Skeletal muscle satellite cell (primary cell): ENCODE measurements around the gene NLRP8.
"Not testable (repeated sequence)": the region's sequence is repeated elsewhere in the genome, so short reads cannot be mapped to it uniquely, and the experiment has no call there.

Experiments used
- H3K27me3 ChIP-seq: 2 replicates; pipeline ENCODE4 v1.7.0; 2013; ENCODE audit warnings: low read length; ENCODE audit not compliant: control insufficient read depth, insufficient read depth
- H3K36me3 ChIP-seq: 2 replicates; pipeline ENCODE4 v1.7.0; 2013; ENCODE audit warnings: mild to moderate bottlenecking, control low read depth, low read length; ENCODE audit not compliant: insufficient read depth
- H3K4me1 ChIP-seq: 2 replicates; pipeline ENCODE4 v1.7.0; 2013; ENCODE audit warnings: low read length; ENCODE audit not compliant: control insufficient read depth, insufficient read depth
- H3K4me2 ChIP-seq: 2 replicates; pipeline ENCODE4 v1.7.0; 2013; ENCODE audit warnings: mild to moderate bottlenecking, low read length
- H3K4me3 ChIP-seq: 2 replicates; pipeline ENCODE4 v1.7.0; 2013; ENCODE audit warnings: low read length
- H3K9ac ChIP-seq: 2 replicates; pipeline ENCODE4 v1.7.0; 2013; ENCODE audit warnings: mild to moderate bottlenecking, low read depth, low read length, moderate library complexity
- H3K9me3 ChIP-seq: replicated peaks from 2 replicates; pipeline ENCODE4 v1.7.0; 2013; ENCODE audit warnings: mild to moderate bottlenecking, control low read depth, low read length

The NLRP8 gene

DNA sequence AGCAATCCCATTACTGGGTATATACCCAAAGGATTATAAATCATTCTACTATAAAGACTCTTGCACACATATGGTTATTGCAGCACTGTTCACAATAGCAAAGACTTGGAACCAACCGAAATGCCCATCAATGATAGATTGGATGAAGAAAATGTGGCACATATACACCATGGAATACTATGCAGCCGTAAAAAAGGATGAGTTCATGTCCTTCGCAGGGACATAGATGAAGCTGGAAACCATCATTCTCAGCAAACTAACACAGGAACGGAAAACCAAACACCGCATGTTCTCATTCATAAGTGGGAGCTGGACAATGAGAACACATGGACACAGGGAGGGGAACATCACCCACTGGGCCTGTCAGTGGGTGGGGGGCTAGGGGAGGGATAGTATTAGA is 18.4 kb upstream of the NLRP8 start:
- not testable (repeated sequence) for H3K4me1 ChIP-seq, H3K9ac ChIP-seq, H3K4me3 ChIP-seq, H3K4me2 ChIP-seq, H3K36me3 ChIP-seq, H3K27me3 ChIP-seq
- H3K9me3 ChIP-seq: peaks cover 12% of the 10 kb centered on the region

- peaks cover 23% of the 10 kb centered on the region for H3K9me3 ChIP-seq
- H3K4me1 ChIP-seq: no peaks in the 10 kb centered on the region
- no peaks in the 10 kb centered on the region for H3K27me3 ChIP-seq
- no peak overlapping the region for H3K4me3 ChIP-seq
- H3K36me3 ChIP-seq: no peaks in the 10 kb centered on the region
- H3K9ac ChIP-seq: no peak overlapping the region
- no peak overlapping the region for H3K4me2 ChIP-seq
These were observed 16.6 kb upstream of the NLRP8 start for GRCh38 chr19:55930996-55931515.

DNA sequence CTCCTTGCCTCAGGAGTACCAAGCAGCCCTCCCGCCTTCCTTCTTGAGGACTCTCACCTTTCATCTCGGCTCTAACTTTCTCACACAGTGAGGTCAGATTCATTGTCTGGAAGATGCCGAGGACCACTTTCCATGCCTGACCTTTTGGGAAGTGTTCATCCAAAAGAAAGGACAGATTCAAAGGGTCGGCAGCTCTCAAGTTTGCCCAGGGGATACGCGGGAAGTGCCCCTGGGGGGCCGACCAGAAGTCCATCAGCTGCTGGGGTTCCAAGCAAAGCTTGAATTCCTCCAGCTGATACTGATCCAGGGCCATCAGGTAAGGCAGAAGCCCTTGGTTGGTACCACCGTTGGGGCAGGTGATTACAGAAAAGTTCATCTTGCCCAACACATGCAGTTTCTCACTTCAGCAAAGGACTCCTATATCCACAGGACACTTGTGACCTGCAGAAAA is 15.7 kb upstream of the NLRP8 start, which contains the start of gene NLRP13:
Gene NLRP13, minus strand, starts transcription at position 401 of the 451 bp plus-strand sequence. Its CDS starts 25 bp downstream, at position 376.
- no peak within 1 kb of the TSS for H3K9ac ChIP-seq
- H3K9me3 ChIP-seq: peaks cover 23% of the 10 kb centered on the region
- no peaks in the 10 kb centered on the region for H3K27me3 ChIP-seq
- no peaks in the 10 kb centered on the region for H3K4me1 ChIP-seq
- H3K4me3 ChIP-seq: no peak within 1 kb of the TSS
- no peaks in the 10 kb centered on the region for H3K36me3 ChIP-seq
- H3K4me2 ChIP-seq: no peak within 1 kb of the TSS

- Histone ChIP-seq H3K4me2 (no peak overlapping the region), H3K9me3 (peaks cover 15% of the 10 kb centered on the region), H3K36me3 (no peaks in the 10 kb centered on the region), H3K9ac (no peak overlapping the region), H3K4me3 (no peak overlapping the region), H3K4me1 (no peaks in the 10 kb centered on the region), H3K27me3 (no peaks in the 10 kb centered on the region)
These were observed 12.4 kb upstream of the NLRP8 start for GRCh38 chr19:55935206-55935605.

DNA sequence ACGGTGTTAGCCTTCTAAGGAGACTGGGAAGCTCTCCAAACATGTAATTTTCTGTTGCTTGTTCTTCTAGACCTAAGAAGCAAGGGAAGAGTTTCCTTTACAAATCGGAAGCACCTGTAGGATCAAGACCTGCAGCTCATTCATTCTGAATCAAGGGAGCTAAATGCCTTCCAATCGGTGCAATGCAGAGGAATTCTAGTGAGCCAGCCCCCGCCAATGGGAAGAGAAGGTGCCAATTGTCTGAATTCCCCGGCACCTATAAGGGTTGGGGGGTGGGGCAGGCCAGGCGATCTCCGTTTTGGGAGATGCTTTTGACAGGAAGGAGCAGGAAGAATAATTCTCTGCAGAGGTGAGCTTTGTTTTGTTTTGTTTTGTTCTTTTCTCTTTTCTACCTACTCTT is 8.4 kb upstream of the NLRP8 start:
- Histone ChIP-seq H3K4me1 (no peaks in the 10 kb centered on the region), H3K4me3 (no peak overlapping the region), H3K9me3 (peaks cover 14% of the 10 kb centered on the region), H3K4me2 (no peak overlapping the region), H3K27me3 (no peaks in the 10 kb centered on the region), H3K9ac (no peak overlapping the region), H3K36me3 (no peaks in the 10 kb centered on the region)

DNA sequence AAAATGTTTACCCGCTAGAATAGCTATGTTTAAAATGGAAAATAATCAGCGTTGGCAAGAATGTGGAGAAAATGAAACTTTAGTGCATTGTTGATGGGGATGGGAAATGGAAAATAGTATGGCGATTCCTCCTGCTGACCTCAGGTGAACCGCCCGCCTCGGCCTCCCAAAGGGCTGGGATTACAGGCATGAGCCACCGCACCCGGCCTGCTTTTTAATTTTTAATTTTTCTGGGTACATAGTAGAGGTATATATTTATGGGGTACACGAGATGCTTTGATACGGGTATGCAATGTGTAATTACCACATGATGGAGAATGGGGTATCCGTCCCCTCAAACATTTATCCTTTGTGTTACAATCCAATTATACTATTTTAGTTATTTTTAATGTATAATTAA is 7.3 kb upstream of the NLRP8 start:
- Histone ChIP-seq H3K4me3 (no peak overlapping the region), H3K4me2 (no peak overlapping the region), H3K36me3 (no peaks in the 10 kb centered on the region), H3K9me3 (peaks cover 5% of the 10 kb centered on the region), H3K27me3 (no peaks in the 10 kb centered on the region), H3K4me1 (no peaks in the 10 kb centered on the region), H3K9ac (no peak overlapping the region)

DNA sequence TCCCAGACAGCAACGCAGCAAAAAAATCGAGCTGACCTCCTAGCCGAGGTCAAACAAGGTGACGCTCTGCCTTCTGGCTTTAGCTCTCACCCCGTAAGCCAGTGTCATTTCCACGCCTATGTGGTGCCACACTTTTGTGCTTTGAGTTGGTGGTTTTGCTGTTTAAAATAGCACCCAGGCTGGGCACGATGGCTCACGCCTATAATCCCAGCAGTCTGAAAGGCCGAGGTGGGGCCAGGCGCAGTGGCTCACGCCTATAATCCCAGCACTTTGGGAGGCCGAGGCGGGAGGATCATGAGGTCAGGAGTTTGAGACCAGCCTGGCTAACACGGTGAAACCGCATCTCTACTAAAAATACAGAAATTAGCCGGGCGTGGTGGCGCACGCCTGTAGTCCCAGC is 2.9 kb downstream of the NLRP8 start:
- H3K36me3 ChIP-seq, H3K27me3 ChIP-seq, H3K9ac ChIP-seq, H3K4me1 ChIP-seq, H3K9me3 ChIP-seq, H3K4me3 ChIP-seq, H3K4me2 ChIP-seq: not testable (repeated sequence)

- H3K4me3 ChIP-seq: no peak overlapping the region
- no peaks in the 10 kb centered on the region for H3K27me3 ChIP-seq
- H3K9ac ChIP-seq: no peak overlapping the region
- peaks cover 8% of the 10 kb centered on the region for H3K9me3 ChIP-seq
- no peaks in the 10 kb centered on the region for H3K36me3 ChIP-seq
- H3K4me1 ChIP-seq: no peaks in the 10 kb centered on the region
- no peak overlapping the region for H3K4me2 ChIP-seq
These were observed 8.8 kb downstream of the NLRP8 start for GRCh38 chr19:55956431-55956830.

DNA sequence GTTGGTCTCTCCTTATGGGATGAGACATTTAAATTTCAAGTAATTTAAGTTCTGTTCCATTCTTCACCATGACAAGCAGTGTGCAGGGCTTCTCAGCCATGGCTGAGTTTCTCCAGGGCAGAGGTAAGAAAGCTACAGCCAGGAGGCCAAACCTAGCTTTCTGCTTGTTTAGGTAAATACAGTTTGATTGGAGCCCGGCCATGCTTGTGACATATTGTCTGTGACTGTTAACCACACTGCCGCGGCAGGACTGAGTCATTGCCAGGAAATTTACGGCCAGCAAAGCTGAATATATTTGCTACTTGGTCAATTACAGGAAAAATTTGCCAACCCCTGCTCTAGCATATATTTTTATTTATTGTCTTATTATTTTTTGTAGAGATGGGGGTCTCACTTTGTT is 10.7 kb downstream of the NLRP8 start:
- no peak overlapping the region for H3K9ac ChIP-seq
- no peaks in the 10 kb centered on the region for H3K4me1 ChIP-seq
- no peaks in the 10 kb centered on the region for H3K36me3 ChIP-seq
- peaks cover 11% of the 10 kb centered on the region for H3K9me3 ChIP-seq
- H3K27me3 ChIP-seq: no peaks in the 10 kb centered on the region
- no peak overlapping the region for H3K4me2 ChIP-seq
- H3K4me3 ChIP-seq: no peak overlapping the region

DNA sequence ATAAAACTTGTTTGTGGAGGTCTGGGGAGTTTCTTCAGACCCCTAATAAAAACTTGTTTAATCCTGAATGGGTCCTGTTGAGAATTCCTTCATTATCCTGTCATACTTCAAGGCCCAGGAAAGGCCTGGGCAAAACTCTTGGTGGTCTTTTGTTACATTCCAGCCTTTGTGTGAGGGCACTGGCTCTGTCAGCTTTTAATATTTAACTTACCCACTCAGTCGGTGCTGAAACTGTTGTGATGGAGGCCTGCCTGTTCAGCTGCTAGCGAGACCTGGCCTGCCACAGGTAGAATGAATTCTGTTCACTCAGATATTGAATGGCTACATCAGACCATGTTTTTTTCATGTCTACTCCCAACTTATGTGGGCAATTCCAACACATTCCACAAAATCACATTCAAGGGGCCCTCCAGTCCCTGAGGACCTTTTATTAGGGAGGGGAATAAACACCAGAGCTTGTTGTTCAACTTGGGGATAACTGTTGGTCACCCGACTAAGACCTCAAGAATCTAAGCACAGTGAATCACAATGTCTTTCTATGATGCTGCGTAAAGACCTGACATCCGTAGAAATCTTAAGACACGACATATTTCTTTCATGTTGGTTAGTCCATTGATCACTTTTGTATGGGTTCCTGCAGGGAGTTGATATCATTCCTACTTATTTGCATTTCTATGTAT is 12.5 kb downstream of the NLRP8 start:
- H3K27me3 ChIP-seq: no peaks in the 10 kb centered on the region
- no peak overlapping the region for H3K4me3 ChIP-seq
- H3K4me1 ChIP-seq: no peaks in the 10 kb centered on the region
- no peak overlapping the region for H3K9ac ChIP-seq
- H3K4me2 ChIP-seq: no peak overlapping the region
- no peaks in the 10 kb centered on the region for H3K36me3 ChIP-seq
- H3K9me3 ChIP-seq: peaks cover 11% of the 10 kb centered on the region

GRCh38 chr19:55962186-55962585 is 14.6 kb downstream of the NLRP8 start:
- no peaks in the 10 kb centered on the region for H3K27me3 ChIP-seq
- H3K36me3 ChIP-seq: no peaks in the 10 kb centered on the region
- H3K9me3 ChIP-seq: peaks cover 10% of the 10 kb centered on the region
- H3K9ac ChIP-seq: no peak overlapping the region
- H3K4me2 ChIP-seq: no peak overlapping the region
- H3K4me1 ChIP-seq: no peaks in the 10 kb centered on the region
- H3K4me3 ChIP-seq: no peak overlapping the region

GRCh38 chr19:55973982-55974381 is 26.4 kb downstream of the NLRP8 start:
- Histone ChIP-seq H3K4me3 (no peak overlapping the region), H3K9me3 (peaks cover 4% of the 10 kb centered on the region), H3K36me3 (no peaks in the 10 kb centered on the region), H3K4me1 (no peaks in the 10 kb centered on the region), H3K9ac (no peak overlapping the region), H3K4me2 (no peak overlapping the region), H3K27me3 (no peaks in the 10 kb centered on the region)
